Stomach (tissue), 4 donors: ENCODE results near the gene POTEC.
"Not testable (repeated sequence)": the region's sequence is repeated elsewhere in the genome, so short reads cannot be mapped to it uniquely, and the experiment has no call there.

ENCODE experiments used
- CTCF ChIP-seq, 7 experiments: fragments of 450-650 bp in 4 of 7; fragments of 200-600 bp in 3 of 7; sonication (generic) in 3 of 7; IDR thresholded peaks; one replicate each; pipeline ENCODE4 v1.5.1; 2016 to 2019; ENCODE audit warnings: antibody characterized with exemption in 7 of 7, control low read depth in 2 of 7, mild to moderate bottlenecking in 1 of 7
- POLR2AphosphoS5 ChIP-seq, 3 donors: sonication (generic); formaldehyde crosslinking; IDR thresholded peaks; one replicate each; pipeline ENCODE4 v1.6.1; 2016; ENCODE audit warnings: antibody characterized with exemption in 3 of 3

- TF ChIP-seq CTCF, POLR2AphosphoS5 (IDR thresholded peaks at IDR 0.05): not testable (repeated sequence)
These were observed 68.6 kb downstream of the POTEC start for GRCh38 chr18:14474752-14475151.
